SK-N-SH treated with all-trans-retinoic acid at 6 μM for 48 hours (cell line): ENCODE measurements around the gene TSHZ3.

Experiments
- ATAC-seq: fragments of 200-7000 bp; cut with Tn5 transposase; 3 replicates; pipeline ENCODE4 v1.9.1; 2020; ENCODE audit warnings: mild to moderate bottlenecking, moderate library complexity
- ARNTL ChIP-seq: fragments of 450-650 bp; formaldehyde crosslinking; IDR thresholded peaks from 2 replicates; pipeline ENCODE4 v1.5.0; 2020; ENCODE audit warnings: low read depth, mild to moderate bottlenecking, moderate library complexity, borderline replicate concordance
- BACH2 ChIP-seq: fragments of 250-450 bp; sonication (Bioruptor Pico); IDR thresholded peaks from 2 replicates; pipeline ENCODE4 v1.9.0; 2021; ENCODE audit warnings: mild to moderate bottlenecking, borderline replicate concordance
- CSDC2 ChIP-seq: fragments of 250-450 bp; sonication (Bioruptor Pico); IDR thresholded peaks from 2 replicates; pipeline ENCODE4 v1.5.0; 2020; ENCODE audit warnings: mild to moderate bottlenecking, moderate library complexity
- CSRNP3 ChIP-seq: fragments of 250-450 bp; sonication (Bioruptor Pico); IDR thresholded peaks from 2 replicates; pipeline ENCODE4 v1.5.1; 2021; ENCODE audit warnings: mild to moderate bottlenecking, moderate library complexity
- ESRRG ChIP-seq: fragments of 250-450 bp; sonication (Bioruptor Pico); IDR thresholded peaks from 2 replicates; pipeline ENCODE4 v1.6.1; 2021; ENCODE audit warnings: mild to moderate bottlenecking
- GLIS3 ChIP-seq: fragments of 250-450 bp; sonication (Bioruptor Pico); IDR thresholded peaks from 2 replicates; pipeline ENCODE4 v1.5.0; 2020; ENCODE audit warnings: mild to moderate bottlenecking, moderate library complexity
- ISL1 ChIP-seq: fragments of 250-450 bp; sonication (Bioruptor Pico); IDR thresholded peaks from 2 replicates; pipeline ENCODE4 v2.1.2; 2022; ENCODE audit warnings: mild to moderate bottlenecking, moderate library complexity
- OSR1 ChIP-seq: fragments of 250-450 bp; sonication (Bioruptor Pico); IDR thresholded peaks from 2 replicates; pipeline ENCODE4 v1.8.0; 2022; ENCODE audit warnings: moderate library complexity, mild to moderate bottlenecking, inconsistent platforms
- POU6F1 ChIP-seq: fragments of 250-450 bp; sonication (Bioruptor Pico); IDR thresholded peaks from 2 replicates; pipeline ENCODE4 v1.8.0; 2021; ENCODE audit warnings: low read depth, mild to moderate bottlenecking, moderate library complexity, borderline replicate concordance
- PPARA ChIP-seq: fragments of 250-450 bp; sonication (Bioruptor Pico); IDR thresholded peaks from 2 replicates; pipeline ENCODE4 v1.5.0; 2020; ENCODE audit warnings: mild to moderate bottlenecking, borderline replicate concordance
- SNAI2 ChIP-seq: fragments of 250-450 bp; sonication (Bioruptor Pico); IDR thresholded peaks from 2 replicates; pipeline ENCODE4 v1.5.0; 2020; ENCODE audit warnings: mild to moderate bottlenecking, moderate library complexity
- TCF4 ChIP-seq: fragments of 250-450 bp; sonication (Bioruptor Pico); IDR thresholded peaks from 2 replicates; pipeline ENCODE4 v1.8.0; 2021; ENCODE audit warnings: mild to moderate bottlenecking, moderate library complexity, borderline replicate concordance
- TOX ChIP-seq: fragments of 250-450 bp; sonication (Bioruptor Pico); IDR thresholded peaks from 2 replicates; pipeline ENCODE4 v1.8.0; 2021; ENCODE audit warnings: mild to moderate bottlenecking, moderate library complexity, borderline replicate concordance
- ZC3H10 ChIP-seq: fragments of 250-450 bp; sonication (Bioruptor Pico); IDR thresholded peaks from 2 replicates; pipeline ENCODE4 v1.5.1; 2021; ENCODE audit warnings: mild to moderate bottlenecking, moderate library complexity
- ZFP3 ChIP-seq: fragments of 250-450 bp; sonication (Bioruptor Pico); IDR thresholded peaks from 2 replicates; pipeline ENCODE4 v1.5.0; 2020; ENCODE audit warnings: mild to moderate bottlenecking, moderate library complexity
- ZFP30 ChIP-seq: fragments of 450-650 bp; formaldehyde crosslinking; IDR thresholded peaks from 2 replicates; pipeline ENCODE4 v1.5.0; 2022; ENCODE audit warnings: mild to moderate bottlenecking, moderate library complexity
- ZNF565 ChIP-seq: fragments of 450-650 bp; formaldehyde crosslinking; conservative IDR thresholded peaks from 2 replicates; pipeline ENCODE4 v1.5.0; 2020; ENCODE audit warnings: low read depth, mild to moderate bottlenecking, moderate library complexity
- ZNF8 ChIP-seq: fragments of 450-650 bp; formaldehyde crosslinking; IDR thresholded peaks from 2 replicates; pipeline ENCODE4 v1.5.0; 2020; ENCODE audit warnings: mild to moderate bottlenecking, moderate library complexity
- TF ChIP-seq, protein P1 (sequence below): fragments of 250-450 bp; sonication (Bioruptor Pico); IDR thresholded peaks from 2 replicates; pipeline ENCODE4 v1.5.1; 2020; ENCODE audit warnings: low read depth, mild to moderate bottlenecking, moderate library complexity
- TF ChIP-seq, protein P2 (sequence below): fragments of 250-450 bp; sonication (Bioruptor Pico); IDR thresholded peaks from 2 replicates; pipeline ENCODE4 v1.5.0; 2020; ENCODE audit warnings: mild to moderate bottlenecking, moderate library complexity

TSHZ3 gene

DNA sequence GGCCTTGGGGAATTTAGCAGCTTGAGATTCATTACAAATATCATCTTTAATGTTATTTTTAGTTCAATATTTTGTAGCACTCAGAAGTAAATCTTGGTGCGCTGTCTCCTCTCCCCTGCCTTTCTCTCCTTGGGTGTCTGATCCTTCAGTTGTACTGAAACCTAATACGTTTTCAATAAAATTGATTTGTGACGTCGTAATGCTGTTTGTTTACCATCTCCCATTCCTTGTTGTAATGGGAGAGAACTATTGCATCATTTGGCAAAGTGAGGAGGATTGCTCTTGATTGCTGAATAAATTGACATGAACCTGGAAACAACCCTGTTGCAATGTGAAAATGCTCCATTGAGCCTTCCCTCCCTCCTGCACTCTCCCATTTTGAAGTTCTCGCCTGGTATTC is 43.2 kb upstream of the TSHZ3 start (continued):
- TF ChIP-seq ARNTL (CRISPR knock-in tag): no peak
- TF ChIP-seq, protein P1, sequence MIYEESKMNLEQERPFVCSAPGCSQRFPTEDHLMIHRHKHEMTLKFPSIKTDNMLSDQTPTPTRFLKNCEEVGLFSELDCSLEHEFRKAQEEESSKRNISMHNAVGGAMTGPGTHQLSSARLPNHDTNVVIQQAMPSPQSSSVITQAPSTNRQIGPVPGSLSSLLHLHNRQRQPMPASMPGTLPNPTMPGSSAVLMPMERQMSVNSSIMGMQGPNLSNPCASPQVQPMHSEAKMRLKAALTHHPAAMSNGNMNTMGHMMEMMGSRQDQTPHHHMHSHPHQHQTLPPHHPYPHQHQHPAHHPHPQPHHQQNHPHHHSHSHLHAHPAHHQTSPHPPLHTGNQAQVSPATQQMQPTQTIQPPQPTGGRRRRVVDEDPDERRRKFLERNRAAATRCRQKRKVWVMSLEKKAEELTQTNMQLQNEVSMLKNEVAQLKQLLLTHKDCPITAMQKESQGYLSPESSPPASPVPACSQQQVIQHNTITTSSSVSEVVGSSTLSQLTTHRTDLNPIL: no peak
- TF ChIP-seq ISL1 (CRISPR knock-in tag): no peak
- no peak for TF ChIP-seq ZFP3 (CRISPR knock-in tag)
- TF ChIP-seq GLIS3 (CRISPR knock-in tag): no peak
- TF ChIP-seq, protein P2, sequence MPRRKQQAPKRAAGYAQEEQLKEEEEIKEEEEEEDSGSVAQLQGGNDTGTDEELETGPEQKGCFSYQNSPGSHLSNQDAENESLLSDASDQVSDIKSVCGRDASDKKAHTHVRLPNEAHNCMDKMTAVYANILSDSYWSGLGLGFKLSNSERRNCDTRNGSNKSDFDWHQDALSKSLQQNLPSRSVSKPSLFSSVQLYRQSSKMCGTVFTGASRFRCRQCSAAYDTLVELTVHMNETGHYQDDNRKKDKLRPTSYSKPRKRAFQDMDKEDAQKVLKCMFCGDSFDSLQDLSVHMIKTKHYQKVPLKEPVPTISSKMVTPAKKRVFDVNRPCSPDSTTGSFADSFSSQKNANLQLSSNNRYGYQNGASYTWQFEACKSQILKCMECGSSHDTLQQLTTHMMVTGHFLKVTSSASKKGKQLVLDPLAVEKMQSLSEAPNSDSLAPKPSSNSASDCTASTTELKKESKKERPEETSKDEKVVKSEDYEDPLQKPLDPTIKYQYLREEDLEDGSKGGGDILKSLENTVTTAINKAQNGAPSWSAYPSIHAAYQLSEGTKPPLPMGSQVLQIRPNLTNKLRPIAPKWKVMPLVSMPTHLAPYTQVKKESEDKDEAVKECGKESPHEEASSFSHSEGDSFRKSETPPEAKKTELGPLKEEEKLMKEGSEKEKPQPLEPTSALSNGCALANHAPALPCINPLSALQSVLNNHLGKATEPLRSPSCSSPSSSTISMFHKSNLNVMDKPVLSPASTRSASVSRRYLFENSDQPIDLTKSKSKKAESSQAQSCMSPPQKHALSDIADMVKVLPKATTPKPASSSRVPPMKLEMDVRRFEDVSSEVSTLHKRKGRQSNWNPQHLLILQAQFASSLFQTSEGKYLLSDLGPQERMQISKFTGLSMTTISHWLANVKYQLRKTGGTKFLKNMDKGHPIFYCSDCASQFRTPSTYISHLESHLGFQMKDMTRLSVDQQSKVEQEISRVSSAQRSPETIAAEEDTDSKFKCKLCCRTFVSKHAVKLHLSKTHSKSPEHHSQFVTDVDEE (CRISPR knock-in tag): no peak
- TF ChIP-seq, all 23 proteins: peak for 0

- TF ChIP-seq ESRRG (CRISPR knock-in tag) (no peak), ZNF565 (CRISPR knock-in tag) (no peak), OSR1 (CRISPR knock-in tag) (no peak), ARNTL (CRISPR knock-in tag) (no peak), ZC3H10 (CRISPR knock-in tag) (no peak), ZNF8 (CRISPR knock-in tag) (no peak), BACH2 (CRISPR knock-in tag) (no peak), POU6F1 (no peak), CSDC2 (CRISPR knock-in tag) (no peak), CSRNP3 (CRISPR knock-in tag) (no peak), TOX (CRISPR knock-in tag) (no peak), ZFP30 (CRISPR knock-in tag) (no peak)
- TF ChIP-seq, protein P1: no peak
- TF ChIP-seq, protein P2 (CRISPR knock-in tag): no peak
- no peak for ATAC-seq
Observed at GRCh38 chr19:31391518-31391917, 42.3 kb upstream of the TSHZ3 start.

- TF ChIP-seq SNAI2 (CRISPR knock-in tag) (no peak), PPARA (CRISPR knock-in tag) (no peak), OSR1 (CRISPR knock-in tag) (no peak), TCF4 (CRISPR knock-in tag) (no peak), POU6F1 (no peak), CSDC2 (CRISPR knock-in tag) (no peak), ESRRG (CRISPR knock-in tag) (no peak), ZC3H10 (CRISPR knock-in tag) (no peak), ZFP30 (CRISPR knock-in tag) (no peak), ZNF8 (CRISPR knock-in tag) (no peak), ZNF565 (CRISPR knock-in tag) (no peak)
- TF ChIP-seq, protein P2 (CRISPR knock-in tag): no peak
- TF ChIP-seq, all 23 proteins: peak for 0
Observed at GRCh38 chr19:31390711-31391110, 41.5 kb upstream of the TSHZ3 start.

More at GRCh38 chr19:31390711-31391110, 41.5 kb upstream of the TSHZ3 start:
- ATAC-seq: no peak
